Measurements from ENCODE around the gene LAMA2.

The LAMA2 gene

DNA sequence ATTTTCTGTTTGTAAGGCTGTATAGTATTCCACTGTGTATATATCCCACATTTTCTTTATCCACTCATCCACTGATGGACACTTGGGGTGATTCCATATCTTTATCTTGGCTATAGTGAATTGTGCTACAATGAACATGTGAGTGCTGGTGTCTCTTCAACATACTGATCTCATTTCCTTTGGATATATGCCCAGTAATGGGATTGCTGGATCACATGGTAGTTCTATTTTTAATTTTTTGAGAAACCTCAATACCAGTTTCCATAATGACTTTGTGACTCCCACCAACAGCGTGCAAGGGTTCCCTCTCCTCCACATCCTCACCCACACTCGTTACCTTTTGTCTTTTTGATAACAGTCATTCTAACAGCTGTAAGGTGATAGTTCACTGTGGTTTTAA lies 661.0 kb downstream of the LAMA2 start:
- no peak for DNase-seq

DNA sequence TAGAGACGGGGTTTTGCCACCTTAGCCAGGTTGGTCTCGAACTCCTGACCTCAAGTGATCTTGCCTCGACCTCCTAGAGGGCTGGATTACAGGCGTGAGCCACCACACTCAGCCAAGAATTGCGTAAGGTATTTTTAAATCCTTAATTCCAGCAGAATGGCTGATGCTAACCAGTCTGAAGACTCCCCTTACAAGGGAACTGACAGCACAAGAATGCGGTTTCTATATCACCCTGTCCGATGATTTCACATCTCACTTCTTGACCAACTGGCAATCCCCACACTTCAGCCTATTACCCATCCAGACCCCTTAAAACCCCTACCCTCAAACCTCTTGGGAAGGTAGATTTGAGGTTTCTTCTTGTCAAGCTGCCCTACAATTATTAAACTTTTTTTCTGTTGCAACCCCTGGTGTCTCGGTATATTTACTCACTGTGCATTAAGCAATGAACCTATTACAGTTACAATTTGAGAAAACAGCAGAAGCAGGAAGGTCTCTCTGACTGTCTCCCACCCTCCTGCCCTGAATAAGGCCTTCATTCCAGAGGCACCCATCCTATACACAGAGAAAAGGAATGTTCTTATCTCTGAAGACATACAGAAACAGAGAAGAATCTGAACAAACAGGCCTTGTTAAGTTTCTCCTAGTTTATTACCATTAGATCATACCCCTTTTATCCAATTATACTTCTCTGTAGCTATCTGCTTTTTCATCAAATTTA lies 662.1 kb downstream of the LAMA2 start:
- DNase-seq = no peak

DNA sequence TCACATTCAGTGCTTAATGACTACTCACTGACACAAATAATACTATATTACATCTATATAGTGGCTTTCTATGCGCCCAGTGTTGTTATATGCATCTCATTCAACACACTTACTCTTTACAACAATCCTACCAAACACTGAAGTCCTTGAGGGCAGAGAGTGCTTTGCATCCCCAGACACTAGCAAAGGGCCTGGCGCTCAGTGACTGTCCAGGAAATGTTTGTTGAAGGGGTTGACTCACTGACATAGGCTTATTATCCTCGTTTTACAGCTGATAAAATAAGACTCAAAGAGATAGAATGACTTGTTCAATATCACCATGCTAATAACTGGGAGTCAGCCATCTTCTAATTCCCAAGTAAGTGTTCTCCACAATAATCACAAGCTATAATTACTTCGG lies 663.8 kb downstream of the LAMA2 start:
- DNase-seq = no peak

DNA sequence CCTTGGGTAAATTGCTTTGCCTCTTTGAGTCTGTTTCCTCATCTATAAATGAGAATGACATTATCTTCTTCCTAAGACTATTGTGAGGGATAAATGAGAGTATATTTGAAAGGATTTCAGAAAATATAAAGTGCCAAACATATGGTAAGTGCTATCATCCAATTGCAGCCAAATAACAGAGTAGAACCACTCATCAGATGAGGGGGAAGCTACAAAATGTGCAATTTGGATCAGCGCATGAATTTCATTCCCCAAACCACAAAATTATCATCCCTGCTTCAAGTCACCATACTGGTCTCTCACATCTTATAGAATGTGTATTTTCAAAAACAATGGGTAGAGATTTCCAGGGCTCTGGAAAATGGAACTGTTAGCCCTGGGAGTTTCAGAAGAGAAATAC lies 668.5 kb downstream of the LAMA2 start:
- DNase-seq = no peak

DNA sequence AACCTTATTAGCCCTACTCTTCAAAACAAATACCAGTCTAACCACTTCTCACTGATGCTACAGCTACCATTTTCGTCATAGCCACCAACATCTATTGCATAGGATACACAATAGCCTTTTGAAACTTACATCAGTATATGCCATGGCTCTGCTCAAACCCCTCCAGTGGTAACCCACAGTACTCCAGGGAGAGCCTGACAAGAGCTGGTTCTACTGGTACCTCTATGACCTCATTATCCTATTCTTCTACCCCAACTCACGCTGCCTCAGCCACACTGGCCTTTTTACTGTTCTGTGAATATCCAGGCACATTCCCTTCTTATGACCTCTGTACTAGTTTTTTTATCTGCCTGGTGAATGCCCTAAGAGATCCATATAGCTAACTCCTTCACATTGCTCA lies 669.5 kb downstream of the LAMA2 start:
- DNase-seq = peak; percentile 22

DNA sequence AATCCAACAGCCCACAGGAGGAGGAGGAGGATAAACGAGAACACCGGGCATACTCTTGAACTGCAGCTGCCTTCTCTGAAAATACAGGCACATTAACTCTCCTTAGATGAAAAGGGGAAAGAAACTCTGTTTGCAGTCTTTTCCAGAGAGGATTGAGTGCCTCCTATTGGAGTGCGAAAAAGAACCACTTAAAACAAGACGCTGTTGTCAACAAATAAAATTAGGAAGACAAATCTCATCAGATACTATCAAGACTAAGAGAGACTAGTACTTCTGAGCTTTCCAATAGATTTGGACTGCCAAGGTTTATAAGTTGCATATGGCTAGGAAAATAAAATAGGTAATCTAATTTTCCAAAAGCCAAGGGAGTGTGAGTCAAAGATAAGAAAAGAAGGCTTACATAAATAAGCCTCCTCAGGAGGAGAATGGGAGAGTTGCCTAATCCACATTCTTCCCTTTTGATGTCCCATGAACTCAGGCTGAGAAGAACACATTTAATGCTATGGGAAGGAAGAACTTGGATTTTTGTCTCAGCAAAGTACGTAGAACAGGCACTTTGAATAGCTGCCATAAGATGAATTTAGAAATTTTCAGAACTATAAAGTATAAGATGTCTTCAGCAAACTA lies 672.4 kb downstream of the LAMA2 start:
- DNase-seq = no peak

DNA sequence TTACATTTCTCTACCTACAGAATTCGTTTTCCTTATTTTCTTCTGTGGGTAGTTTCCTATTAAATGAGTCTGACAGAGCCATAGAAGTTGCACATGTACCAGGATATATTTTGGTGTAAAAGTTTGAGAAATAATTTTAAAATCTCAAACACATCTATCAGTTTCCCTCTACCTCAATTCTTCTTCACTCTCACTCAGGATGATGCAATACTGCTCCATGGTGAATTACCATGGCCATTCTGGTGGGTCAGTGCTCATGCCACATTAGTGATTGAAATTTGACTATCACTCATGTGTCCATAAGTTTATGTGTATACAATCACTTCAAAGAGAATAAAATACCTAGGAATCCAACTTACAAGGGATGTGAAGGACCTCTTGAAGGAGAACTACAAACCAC lies 675.3 kb downstream of the LAMA2 start:
- DNase-seq = no peak

DNA sequence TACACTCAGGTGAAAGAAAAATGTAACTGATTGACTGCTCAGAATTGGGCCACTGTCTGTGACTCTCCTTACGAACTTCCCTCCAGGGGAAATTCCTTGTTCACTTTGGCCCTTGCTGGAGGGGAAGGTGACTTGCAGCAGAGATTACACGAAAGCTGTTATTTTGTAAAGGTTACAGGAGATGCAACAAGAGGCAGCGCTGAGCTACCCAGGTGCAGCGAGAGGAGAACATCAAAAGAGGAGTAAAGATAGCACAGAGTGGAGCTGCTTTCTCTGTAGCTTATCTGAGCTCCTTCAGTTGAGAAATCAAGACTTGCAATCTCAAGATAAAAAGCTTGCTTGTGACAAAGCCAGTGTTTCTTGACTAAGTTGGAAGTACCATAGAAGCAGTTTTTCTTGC lies 682.4 kb downstream of the LAMA2 start:
- no peak for DNase-seq

DNA sequence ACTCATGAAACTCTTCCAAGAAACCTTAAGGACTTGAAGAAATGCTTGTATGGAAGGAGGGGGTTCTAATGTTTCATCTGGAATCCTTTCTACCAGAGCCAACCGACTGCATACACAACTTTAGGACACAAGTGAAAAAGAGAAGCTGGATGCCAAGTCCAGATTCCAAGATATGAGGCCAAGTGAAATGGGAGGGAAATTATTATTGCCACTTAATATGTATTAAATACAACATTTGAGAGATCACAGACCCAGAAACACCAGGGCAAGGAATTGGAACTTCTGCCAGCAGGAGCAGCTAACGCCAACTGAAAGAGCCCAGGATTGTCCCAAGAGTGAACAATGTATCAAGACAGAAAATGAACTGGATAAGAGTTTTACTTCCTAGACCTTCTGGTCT lies 682.9 kb downstream of the LAMA2 start:
- DNase-seq = no peak
